H1 (cell line): ENCODE measurements around the gene ANKRD11. TPM values are rescaled to one million over a fixed set of nuclear protein-coding genes. Genes with fewer than 3 reads are reported as not detected.
"Not testable (repeated sequence)": the region's sequence is repeated elsewhere in the genome, so short reads cannot be mapped to it uniquely, and the experiment has no call there.

Experiments used
- CTCF ChIA-PET: fragments of 300-600 bp; sonication (Branson Sonifier 250); formaldehyde crosslinking; loops from one replicate; lab custom pipeline; 2021; ENCODE audit not compliant: partially characterized antibody; lab: Charles Lee
- POLR2A ChIA-PET: fragments of 300-600 bp; sonication (Branson Sonifier 250); formaldehyde crosslinking; loops from one replicate; lab custom pipeline; 2021; ENCODE audit warnings: inconsistent platforms; ENCODE audit not compliant: partially characterized antibody; lab: Charles Lee
- DNase-seq, 2 experiments: peaks; one replicate each; pipeline versions ENCODE4 v3.0.0 to v3.0.0-alpha.2; 2010 to 2022; ENCODE audit warnings: low spot score in 2 of 2, low read depth in 1 of 2, mixed read lengths in 1 of 2
- FAIRE-seq: peaks from 2 replicates; lab custom pipeline; 2011; peaks lifted over from hg19 to GRCh38; lab: Jason Lieb, UNC
- H2AFZ ChIP-seq: 2 replicates; pipeline ENCODE4 v1.8.1; 2012; ENCODE audit warnings: low read length, inconsistent platforms
- H2AK5ac ChIP-seq: 2 replicates; pipeline ENCODE4 v1.6.1; 2013; ENCODE audit warnings: low read depth, low read length
- H2BK120ac ChIP-seq: replicated peaks from 2 replicates; pipeline ENCODE3; 2013; ENCODE audit warnings: low read depth, low read length, inconsistent platforms
- H2BK12ac ChIP-seq: 2 replicates; pipeline ENCODE4 v1.6.1; 2013; ENCODE audit warnings: low read depth, low read length
- H2BK15ac ChIP-seq: 2 replicates; pipeline ENCODE4 v1.6.1; 2013; ENCODE audit warnings: low read length
- H2BK20ac ChIP-seq: 2 replicates; pipeline ENCODE4 v1.6.1; 2013; ENCODE audit warnings: low read length
- H2BK5ac ChIP-seq: 2 replicates; pipeline ENCODE4 v1.6.1; 2013; ENCODE audit warnings: low read depth, low read length
- H3K14ac ChIP-seq: 2 replicates; pipeline ENCODE4 v1.6.1; 2013; ENCODE audit warnings: inconsistent platforms; ENCODE audit not compliant: insufficient read length
- H3K18ac ChIP-seq: 2 replicates; pipeline ENCODE4 v1.6.1; 2013; ENCODE audit warnings: low read length; ENCODE audit errors: extremely low read depth
- H3K23ac ChIP-seq: 2 replicates; pipeline ENCODE4 v1.6.1; 2013; ENCODE audit warnings: inconsistent platforms; ENCODE audit not compliant: insufficient read length
- H3K23me2 ChIP-seq: 2 replicates; pipeline ENCODE4 v1.6.1; 2013; ENCODE audit warnings: low read depth, low read length
- H3K27ac ChIP-seq: 2 replicates; pipeline ENCODE4 v1.6.1; 2011; ENCODE audit warnings: low read depth, low read length, inconsistent platforms
- H3K27me3 ChIP-seq, 4 experiments: replicated peaks in 1 of 4; 1 replicate in 1 of 4; 2 replicates in 3 of 4; pipeline versions ENCODE4 v1.6.1 to v1.8.1; 2011 to 2013; ENCODE audit warnings: low read length in 3 of 4, mild to moderate bottlenecking in 3 of 4, inconsistent platforms in 2 of 4, mixed read lengths in 2 of 4, moderate library complexity in 1 of 4; ENCODE audit not compliant: control insufficient read depth in 3 of 4, insufficient read depth in 3 of 4; ENCODE audit errors: extremely low read depth in 1 of 4
- H3K36me3 ChIP-seq, 4 experiments: 2 replicates each; pipeline versions ENCODE4 v1.6.1 to v1.8.1; 2011 to 2013; ENCODE audit warnings: mild to moderate bottlenecking in 4 of 4, low read length in 3 of 4, moderate library complexity in 2 of 4, control low read depth in 1 of 4, inconsistent platforms in 1 of 4; ENCODE audit not compliant: insufficient read depth in 4 of 4, control insufficient read depth in 2 of 4
- H3K4ac ChIP-seq: replicated peaks from 2 replicates; pipeline ENCODE3; 2013; ENCODE audit warnings: low read length, low read depth, mixed read lengths, inconsistent platforms; ENCODE audit not compliant: insufficient read length
- H3K4me1 ChIP-seq, 4 experiments: replicated peaks in 1 of 4; 1 replicate in 1 of 4; 2 replicates in 3 of 4; pipeline versions ENCODE4 v1.6.1 to v1.8.1; 2011 to 2013; ENCODE audit warnings: low read length in 3 of 4, inconsistent platforms in 2 of 4, mixed read lengths in 1 of 4; ENCODE audit not compliant: insufficient read depth in 4 of 4, control insufficient read depth in 3 of 4
- H3K4me2 ChIP-seq, 2 experiments: 2 replicates each; pipeline versions ENCODE4 v1.6.1 to v1.8.1; 2011 to 2013; ENCODE audit warnings: low read depth in 2 of 2, low read length in 2 of 2, control low read depth in 1 of 2, inconsistent platforms in 1 of 2, mild to moderate bottlenecking in 1 of 2; ENCODE audit not compliant: insufficient read depth in 1 of 2
- H3K4me3 ChIP-seq, 4 experiments: fragments of 200-600, 300-600 bp in 1 of 4; sonication (generic), shearing (Covaris generic), sonication (Bioruptor Twin) in 1 of 4; 2 replicates each; pipeline versions ENCODE4 v1.5.1 to v1.8.1; 2011 to 2016; ENCODE audit warnings: low read length in 4 of 4, low read depth in 3 of 4, control low read depth in 2 of 4, inconsistent platforms in 2 of 4, mild to moderate bottlenecking in 2 of 4, mixed read lengths in 1 of 4, moderate library complexity in 1 of 4; ENCODE audit not compliant: insufficient read depth in 2 of 4; ENCODE audit errors: extremely low read depth in 1 of 4
- H3K56ac ChIP-seq: replicated peaks from 2 replicates; pipeline ENCODE3; 2013; ENCODE audit warnings: low read depth, mild to moderate bottlenecking, mixed read lengths, low read length, inconsistent platforms; ENCODE audit not compliant: insufficient read length
- H3K79me1 ChIP-seq: 2 replicates; pipeline ENCODE4 v1.6.1; 2013; ENCODE audit warnings: low read depth, low read length, control low read depth
- H3K79me2 ChIP-seq, 2 experiments: 2 replicates each; pipeline versions ENCODE4 v1.6.1 to v1.8.1; 2012 to 2013; ENCODE audit warnings: low read length in 2 of 2, mild to moderate bottlenecking in 2 of 2, inconsistent platforms in 1 of 2; ENCODE audit not compliant: insufficient read depth in 2 of 2, control insufficient read depth in 1 of 2
- H3K9ac ChIP-seq, 4 experiments: replicated peaks in 1 of 4; 1 replicate in 1 of 4; 2 replicates in 3 of 4; pipeline versions ENCODE4 v1.6.1 to v1.8.1; 2011 to 2013; ENCODE audit warnings: low read depth in 3 of 4, low read length in 3 of 4, control low read depth in 2 of 4, mild to moderate bottlenecking in 2 of 4, moderate library complexity in 2 of 4, inconsistent platforms in 1 of 4; ENCODE audit errors: extremely low read depth in 1 of 4
- H3K9me3 ChIP-seq, 2 experiments: 2 replicates each; pipeline versions ENCODE4 v1.6.1 to v1.8.1; 2012 to 2013; ENCODE audit warnings: mild to moderate bottlenecking in 2 of 2, moderate library complexity in 2 of 2, control low read depth in 1 of 2, inconsistent platforms in 1 of 2, low read depth in 1 of 2, low read length in 1 of 2, mixed read lengths in 1 of 2; ENCODE audit not compliant: insufficient read depth in 2 of 2
- H4K20me1 ChIP-seq, 2 experiments: replicated peaks in 1 of 2; 2 replicates each; pipeline versions ENCODE3 to v1.8.1; 2011 to 2013; ENCODE audit warnings: inconsistent platforms in 2 of 2, low read length in 2 of 2, mild to moderate bottlenecking in 1 of 2; ENCODE audit not compliant: insufficient read depth in 2 of 2, control insufficient read depth in 1 of 2
- H4K5ac ChIP-seq: 2 replicates; pipeline ENCODE4 v1.6.1; 2013; ENCODE audit warnings: low read length, low read depth, mixed read lengths, inconsistent platforms; ENCODE audit not compliant: insufficient read length
- H4K8ac ChIP-seq: 2 replicates; pipeline ENCODE4 v1.8.0; 2013; ENCODE audit warnings: mild to moderate bottlenecking, moderate library complexity, low read length, inconsistent platforms; ENCODE audit not compliant: insufficient read depth; ENCODE audit errors: extremely low read depth
- H4K91ac ChIP-seq: replicated peaks from 2 replicates; pipeline ENCODE3; 2013; ENCODE audit warnings: low read length, mixed read lengths, inconsistent platforms; ENCODE audit not compliant: insufficient read length
- WGBS, 2 experiments: shearing (Covaris generic) in 1 of 2; methylation state at CpG; one replicate each; pipeline versions ENCODE4 v1.1.6 to v1.1.7; 2013 to 2015; ENCODE audit warnings: low lambda C conversion rate in 2 of 2, mixed read lengths in 2 of 2, inconsistent platforms in 1 of 2, low coverage in 1 of 2, missing lambda C conversion rate in 1 of 2; ENCODE audit not compliant: insufficient replicate concordance in 2 of 2, insufficient coverage in 1 of 2, insufficient read length in 1 of 2; ENCODE audit errors: extremely low coverage in 1 of 2, missing lambda C conversion rate in 1 of 2; 5-methylcytosine and 5-hydroxymethylcytosine counted together
- polyA plus RNA-seq, 7 experiments: library from polyadenylated mRNA; depleted of rRNA in 3 of 7; stranded (reverse) in 5 of 7; unstranded in 2 of 7; fragments of >200 nt in 5 of 7; fragments of 200-250 nt in 2 of 7; gene quantifications; 1 replicate in 5 of 7; 2 replicates in 1 of 7; 4 replicates in 1 of 7; pipeline versions ENCODE4 v1.2.1 to v1.2.3, GENCODE V29; 2011 to 2013; ENCODE audit warnings: missing spikeins in 2 of 7, mixed read lengths in 2 of 7
- total RNA-seq: library from RNA; stranded (reverse); fragmentation: NEBNext Ultra II Directional; extraction: Animal tissue kit (Norgen Biotek cat#: 25700); gene quantifications from 2 replicates; pipeline ENCODE4 v1.2.1, GENCODE V29; 2021

Gene ANKRD11
- total and polyA plus RNA-seq, 2 of the 8 experiments (the other 6 are each of a cell fraction or from before 2014, with no cell fraction given), result 46.5 to 142 TPM

DNA sequence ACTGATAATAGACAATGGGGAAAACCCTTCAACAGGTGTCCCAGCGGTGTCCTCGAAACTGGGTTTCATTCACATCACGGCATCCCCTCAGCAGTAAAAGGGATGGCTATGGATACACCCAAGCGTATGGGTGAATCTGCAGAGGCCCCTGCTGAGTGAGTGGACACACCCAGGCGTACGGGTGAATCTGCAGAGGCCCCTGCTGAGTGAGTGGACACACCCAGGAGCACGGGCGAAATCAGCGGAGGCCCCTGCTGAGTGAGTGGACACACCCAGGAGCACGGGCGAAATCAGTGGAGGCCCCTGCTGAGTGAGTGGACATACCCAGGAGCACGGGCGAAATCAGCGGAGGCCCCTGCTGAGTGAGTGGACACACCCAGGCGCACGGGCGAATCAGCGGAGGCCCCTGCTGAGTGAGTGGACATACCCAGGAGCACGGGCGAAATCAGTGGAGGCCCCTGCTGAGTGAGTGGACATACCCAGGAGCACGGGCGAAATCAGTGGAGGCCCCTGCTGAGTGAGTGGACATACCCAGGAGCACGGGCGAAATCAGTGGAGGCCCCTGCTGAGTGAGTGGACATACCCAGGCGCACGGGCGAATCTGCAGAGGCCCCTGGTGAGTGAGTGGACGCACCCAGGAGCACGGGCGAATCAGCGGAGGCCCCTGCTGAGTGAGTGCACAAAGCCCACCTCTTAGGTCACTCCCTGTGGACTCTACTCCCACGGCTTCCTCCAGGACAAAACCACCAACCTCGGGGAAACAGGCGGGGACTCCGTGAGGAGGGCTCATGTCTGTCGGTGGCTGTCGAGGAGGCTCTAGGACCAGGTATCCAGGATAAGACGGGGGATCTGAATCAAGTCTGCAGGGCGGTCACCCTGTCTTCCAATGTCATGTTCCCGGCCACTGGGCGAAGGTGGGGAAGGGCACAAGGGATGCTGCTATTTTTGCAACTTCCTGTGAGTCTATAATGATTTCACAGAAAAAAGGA is 161.7 kb downstream of the ANKRD11 start:
- H3K9me3 ChIP-seq, H2AK5ac ChIP-seq, H2BK15ac ChIP-seq, H2BK120ac ChIP-seq, H3K4me2 ChIP-seq, H3K14ac ChIP-seq, H4K8ac ChIP-seq, FAIRE-seq, DNase-seq, H3K27ac ChIP-seq, H3K56ac ChIP-seq, H3K36me3 ChIP-seq, H2BK20ac ChIP-seq, H3K4me3 ChIP-seq, H3K18ac ChIP-seq, H3K4ac ChIP-seq, H3K23me2 ChIP-seq, H3K9ac ChIP-seq, H3K27me3 ChIP-seq, H2BK12ac ChIP-seq, H2AFZ ChIP-seq, H4K91ac ChIP-seq, H3K23ac ChIP-seq, H4K5ac ChIP-seq, H2BK5ac ChIP-seq: not testable (repeated sequence)
- POLR2A ChIA-PET, result interaction anchor here (0.9 kb wide), 1 partner anchor 179 kb away, joined by 4 read pairs; the partner anchor contains the start of gene SPG7
- Histone ChIP-seq H3K79me2 (peaks cover 3 to 99% of the 10 kb centered on the region in 2 experiments), H3K4me1 (peaks cover 5 to 22% (median 13%) of the 10 kb centered on the region in 4 experiments), H3K79me1 (peaks cover 16% of the 10 kb centered on the region), H4K20me1 (peaks cover 24 to 48% of the 10 kb centered on the region in 2 experiments)
- CTCF ChIA-PET, result interaction anchor here (0.5 to 1.3 kb wide), 5 partner anchors 16 to 47 kb away, joined by 3 to 4 read pairs (median 3); no protein-coding TSS in a partner anchor
- WGBS, 2 experiments, result 92% methylated on average over 36 of the region's 41 CpGs; no CpG with 5 or more reads in 1 of the 2 experiments
